ENCODE data around the gene HOXC11.

GRCh38 chr12:54017878-54018467 lies 45.0 kb downstream of the HOXC11 start:
- TF ChIP-seq ZNF274 (IDR thresholded peaks at IDR 0.05; ENCODE audit: low read depth, low read length) (no peak), YY1 (IDR thresholded peaks at IDR 0.05; ENCODE audit: insufficient read depth, insufficient read length) (no peak), SUZ12 (IDR thresholded peaks at IDR 0.05; ENCODE audit: extremely low read depth, insufficient read depth, insufficient read length) (peak; percentile 13)
